ENCODE data around the gene SSX5. TPM values are rescaled to one million over a fixed set of nuclear protein-coding genes. Genes with fewer than 3 reads are reported as not detected.
"Not testable (repeated sequence)": the region's sequence is repeated elsewhere in the genome, so short reads cannot be mapped to it uniquely, and the experiment has no call there.

SSX5 gene
- total RNA-seq, 1 donor from 2014 or later: not detected

DNA sequence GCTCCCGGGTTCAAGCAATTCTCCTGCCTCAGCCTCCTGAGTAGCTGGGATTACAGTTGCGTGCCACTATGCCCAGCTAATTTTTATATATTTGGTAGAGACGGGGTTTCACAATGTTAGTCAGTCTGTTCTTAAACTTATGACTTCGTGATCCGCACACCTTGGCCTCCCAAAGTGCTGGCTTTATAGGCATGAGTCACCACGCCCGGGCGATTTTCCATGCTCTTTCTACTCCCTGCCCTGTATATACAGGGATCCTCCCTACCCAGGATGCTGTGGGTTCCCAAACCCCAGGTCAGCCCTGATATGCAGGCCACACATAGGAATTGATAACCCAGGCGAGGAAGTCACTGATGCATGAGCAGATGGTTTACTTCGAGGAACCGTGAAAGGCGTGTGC, 31.4 kb downstream of the SSX5 start:
- DNase-seq (no peak), ATAC-seq (no peak)
- Histone ChIP-seq H3K9me3 (no peaks in the 10 kb centered on the region), H3K36me3 (no peaks in the 10 kb centered on the region), H3K27me3 (no peaks in the 10 kb centered on the region), H3K4me3 (no peak overlapping the region), H3K4me1 (no peaks in the 10 kb centered on the region), H3K27ac (no peak overlapping the region)
- intact Hi-C loops (cut with DNase I): no loop called here
- TF ChIP-seq, protein P1, sequence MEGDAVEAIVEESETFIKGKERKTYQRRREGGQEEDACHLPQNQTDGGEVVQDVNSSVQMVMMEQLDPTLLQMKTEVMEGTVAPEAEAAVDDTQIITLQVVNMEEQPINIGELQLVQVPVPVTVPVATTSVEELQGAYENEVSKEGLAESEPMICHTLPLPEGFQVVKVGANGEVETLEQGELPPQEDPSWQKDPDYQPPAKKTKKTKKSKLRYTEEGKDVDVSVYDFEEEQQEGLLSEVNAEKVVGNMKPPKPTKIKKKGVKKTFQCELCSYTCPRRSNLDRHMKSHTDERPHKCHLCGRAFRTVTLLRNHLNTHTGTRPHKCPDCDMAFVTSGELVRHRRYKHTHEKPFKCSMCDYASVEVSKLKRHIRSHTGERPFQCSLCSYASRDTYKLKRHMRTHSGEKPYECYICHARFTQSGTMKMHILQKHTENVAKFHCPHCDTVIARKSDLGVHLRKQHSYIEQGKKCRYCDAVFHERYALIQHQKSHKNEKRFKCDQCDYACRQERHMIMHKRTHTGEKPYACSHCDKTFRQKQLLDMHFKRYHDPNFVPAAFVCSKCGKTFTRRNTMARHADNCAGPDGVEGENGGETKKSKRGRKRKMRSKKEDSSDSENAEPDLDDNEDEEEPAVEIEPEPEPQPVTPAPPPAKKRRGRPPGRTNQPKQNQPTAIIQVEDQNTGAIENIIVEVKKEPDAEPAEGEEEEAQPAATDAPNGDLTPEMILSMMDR (IDR thresholded peaks at IDR 0.05): no peak

DNA sequence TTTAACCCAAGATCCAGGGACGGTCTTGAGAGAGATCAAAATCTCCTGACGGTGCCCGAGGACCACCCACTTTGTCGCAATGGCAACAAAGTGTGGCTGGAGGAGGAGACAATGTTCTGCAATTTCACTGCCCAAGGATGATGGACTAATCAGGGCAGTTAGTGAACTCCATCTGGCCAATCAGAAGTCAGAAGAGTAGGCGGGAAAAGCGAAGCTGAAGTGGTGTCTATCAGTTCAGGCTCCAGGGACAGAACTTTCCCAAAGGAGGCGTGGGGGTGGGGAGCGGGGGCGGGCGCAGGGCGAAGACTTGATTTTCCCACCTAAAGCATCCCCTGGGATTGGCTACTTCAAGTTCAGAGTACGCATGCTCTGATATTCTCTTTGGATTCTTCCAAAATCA, 40.6 kb downstream of the SSX5 start:
- TF ChIP-seq, protein P1 (IDR thresholded peaks at IDR 0.05): no peak
- Histone ChIP-seq H3K4me3 (no peak overlapping the region), H3K27me3 (no peaks in the 10 kb centered on the region), H3K36me3 (no peaks in the 10 kb centered on the region), H3K27ac (no peak overlapping the region), H3K9me3 (no peaks in the 10 kb centered on the region), H3K4me1 (no peaks in the 10 kb centered on the region)
- intact Hi-C loops (cut with DNase I): no loop called here
- DNase-seq: no peak
- no peak for ATAC-seq

DNA sequence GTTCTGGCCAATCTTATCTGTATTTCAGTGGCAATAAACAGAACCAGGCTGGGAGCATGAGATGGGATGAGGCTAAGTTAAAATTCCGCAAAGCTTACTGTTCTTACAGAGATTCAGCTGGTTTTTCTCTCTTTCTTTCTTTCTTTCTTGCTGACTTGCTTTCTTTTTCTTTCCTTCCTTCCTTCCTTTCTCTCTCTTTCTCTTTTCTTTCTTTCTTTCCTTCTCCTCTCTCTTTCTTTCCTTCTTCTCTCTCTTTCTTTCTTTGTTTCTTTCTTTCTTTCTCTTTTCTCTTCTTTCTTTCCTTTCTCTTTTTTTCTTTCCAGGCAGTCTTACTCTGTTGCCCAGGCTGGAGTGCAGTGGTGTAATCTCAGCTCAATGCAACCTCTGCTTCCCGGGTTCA, 41.8 kb downstream of the SSX5 start:
- no peak for ATAC-seq
- H3K4me3 ChIP-seq: no peak overlapping the region
- TF ChIP-seq, protein P1 (IDR thresholded peaks at IDR 0.05): no peak
- no peaks in the 10 kb centered on the region for H3K36me3 ChIP-seq
- no peak for DNase-seq
- no peaks in the 10 kb centered on the region for H3K4me1 ChIP-seq
- no peaks in the 10 kb centered on the region for H3K27me3 ChIP-seq
- no peaks in the 10 kb centered on the region for H3K9me3 ChIP-seq
- intact Hi-C loops (cut with DNase I): no loop called here
- H3K27ac ChIP-seq: no peak overlapping the region

GRCh38 chrX:48153769-48154168, 42.8 kb downstream of the SSX5 start:
- Histone ChIP-seq H3K36me3 (no peaks in the 10 kb centered on the region), H3K27me3 (no peaks in the 10 kb centered on the region), H3K9me3 (no peaks in the 10 kb centered on the region), H3K4me1 (no peaks in the 10 kb centered on the region), H3K4me3 (no peak overlapping the region), H3K27ac (no peak overlapping the region)
- no peak for DNase-seq
- TF ChIP-seq, protein P1 (IDR thresholded peaks at IDR 0.05): no peak
- no peak for ATAC-seq
- intact Hi-C loops (cut with DNase I): no loop called here

DNA sequence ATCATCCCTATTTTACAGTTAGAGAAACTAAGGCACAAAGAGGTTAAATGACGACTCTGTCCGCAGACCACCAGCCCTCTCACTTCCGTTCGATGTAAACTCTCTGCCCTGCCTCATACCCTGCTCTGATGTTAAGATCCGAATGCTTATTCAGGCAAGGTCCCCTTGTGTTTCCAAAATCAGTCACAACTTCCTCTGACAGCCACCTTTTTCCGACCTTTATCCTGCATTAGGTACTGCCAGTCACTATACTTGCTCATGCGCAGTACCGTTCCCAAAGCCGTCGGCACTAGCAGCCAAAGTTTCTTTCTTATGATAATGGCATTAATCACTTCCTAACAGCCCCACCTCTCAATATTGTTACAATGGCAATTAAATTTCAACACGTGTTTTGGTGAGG, 53.9 kb downstream of the SSX5 start:
- H3K36me3 ChIP-seq; H3K9me3 ChIP-seq; H3K4me1 ChIP-seq; H3K27ac ChIP-seq; H3K4me3 ChIP-seq; ATAC-seq; intact Hi-C loops (cut with DNase I); H3K27me3 ChIP-seq; DNase-seq: not testable (repeated sequence)

DNA sequence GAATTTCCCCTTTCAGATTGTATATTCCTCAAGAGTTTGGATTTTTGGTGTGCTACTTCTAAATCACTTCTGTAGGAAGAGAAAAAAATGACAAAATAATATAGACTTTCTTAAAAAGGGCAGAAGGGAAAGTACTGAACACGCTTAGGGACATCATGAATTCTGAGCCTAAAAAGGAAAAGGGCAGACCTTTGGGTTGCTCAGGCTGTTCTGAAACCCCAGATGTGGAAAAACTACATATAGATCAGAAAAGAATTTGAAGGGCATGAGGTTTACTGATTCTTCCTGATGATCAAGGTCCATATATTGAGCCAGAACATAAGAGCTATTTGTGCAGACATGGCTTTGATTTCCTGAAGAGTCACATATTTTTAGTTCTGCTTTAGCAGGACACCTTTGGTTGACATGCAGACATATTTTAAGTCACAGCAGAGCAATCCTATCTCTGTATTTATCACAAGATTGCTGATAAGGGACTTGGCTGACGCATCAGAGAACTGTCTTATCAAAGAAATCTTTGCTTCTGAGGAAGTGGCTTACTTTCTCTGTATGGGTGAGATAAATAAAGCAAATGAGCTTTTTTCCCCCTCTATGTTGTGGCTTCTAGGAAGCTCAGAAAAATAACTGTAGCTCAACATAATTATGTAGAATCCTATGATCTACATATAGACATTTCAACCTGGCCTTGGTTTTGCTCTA, 54.6 kb downstream of the SSX5 start:
- not testable (repeated sequence) for ATAC-seq

DNA sequence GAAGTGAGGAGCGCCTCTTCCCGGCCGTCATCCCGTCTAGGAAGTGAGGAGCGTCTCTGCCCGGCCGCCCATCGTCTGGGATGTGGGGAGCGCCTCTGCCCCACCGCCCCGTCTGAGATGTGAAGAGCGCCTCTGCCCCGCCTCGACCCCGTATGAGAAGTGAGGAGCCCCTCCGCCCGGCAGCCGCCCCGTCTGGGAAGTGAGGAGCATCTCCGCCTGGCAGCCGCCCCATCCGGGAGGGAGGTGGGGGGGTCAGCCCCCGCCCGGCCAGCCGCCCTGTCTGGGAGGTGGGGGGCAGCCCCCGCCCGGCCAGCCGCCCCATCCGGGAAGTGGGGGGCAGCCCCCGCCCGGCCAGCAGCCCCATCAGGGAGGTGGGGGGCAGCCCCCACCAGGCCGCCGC, 57.5 kb downstream of the SSX5 start:
- H3K9me3 ChIP-seq; intact Hi-C loops (cut with DNase I); H3K36me3 ChIP-seq; H3K27me3 ChIP-seq; H3K27ac ChIP-seq; H3K4me1 ChIP-seq; H3K4me3 ChIP-seq; DNase-seq; ATAC-seq: not testable (repeated sequence)

More for the DNA sequence above, 54.6 kb downstream of the SSX5 start:
- H3K4me1 ChIP-seq; H3K9me3 ChIP-seq; H3K27ac ChIP-seq; H3K36me3 ChIP-seq; H3K4me3 ChIP-seq; intact Hi-C loops (cut with DNase I); DNase-seq; H3K27me3 ChIP-seq: not testable (repeated sequence)

Other genes with a start within 250 kb of the SSX5 start
- gene ZNF182, start 192.8 kb downstream of the SSX5 start, total RNA-seq: 5.0 TPM
- not detected for gene SPACA5, start 189.8 kb downstream of the SSX5 start, total RNA-seq
- 3.2 TPM for gene ZNF630, start 125.2 kb downstream of the SSX5 start, total RNA-seq
- not detected for gene SPACA5B, start 66.2 kb downstream of the SSX5 start, total RNA-seq
- not detected for gene SSX1, start 58.6 kb upstream of the SSX5 start, total RNA-seq
- gene SSX3, start 159.9 kb upstream of the SSX5 start, total RNA-seq: not detected
- gene SSX4, start 186.7 kb upstream of the SSX5 start, total RNA-seq: not detected
- not detected for gene SSX4B, start 215.2 kb upstream of the SSX5 start, total RNA-seq

All from upper lobe of right lung (tissue), 1 donor.